GM18502 (cell line): ENCODE results near the gene MPC1.
"Not testable (repeated sequence)": the region's sequence is repeated elsewhere in the genome, so short reads cannot be mapped to it uniquely, and the experiment has no call there.

ENCODE experiments used
- ATAC-seq: cut with Tn5 transposase; IDR thresholded peaks from one replicate; pipeline ENCODE4 v1.9.1; 2021; ENCODE audit warnings: mild to moderate bottlenecking; ENCODE audit not compliant: unreplicated experiment, poor library complexity

The MPC1 gene

GRCh38 chr6:166351715-166352285 is 30.9 kb downstream of the MPC1 start:
- peak; percentile 99 for ATAC-seq

- no peak for ATAC-seq
These were observed 34.3 kb downstream of the MPC1 start for GRCh38 chr6:166348305-166348949.

GRCh38 chr6:166346965-166347364 is 35.8 kb downstream of the MPC1 start:
- ATAC-seq, result no peak

- ATAC-seq, result no peak
These were observed 36.3 kb downstream of the MPC1 start for GRCh38 chr6:166346449-166346848.

GRCh38 chr6:166345672-166346071 is 37.1 kb downstream of the MPC1 start:
- not testable (repeated sequence) for ATAC-seq

GRCh38 chr6:166344921-166345320 is 37.8 kb downstream of the MPC1 start:
- ATAC-seq, result not testable (repeated sequence)

GRCh38 chr6:166344240-166344639 is 38.5 kb downstream of the MPC1 start:
- no peak for ATAC-seq

- ATAC-seq, result peak; percentile 41
These were observed 39.6 kb downstream of the MPC1 start for GRCh38 chr6:166343150-166343487.

GRCh38 chr6:166342349-166343149 is 40.2 kb downstream of the MPC1 start, which contains the start of gene SFT2D1:
Gene SFT2D1 (minus strand): TSS chr6:166342545. CDS start chr6:166342481, 64 bp downstream.
- ATAC-seq, result peak; percentile 91

GRCh38 chr6:166341977-166342348 is 40.8 kb downstream of the MPC1 start:
- ATAC-seq, result no peak

- no peak for ATAC-seq
These were observed 41.3 kb downstream of the MPC1 start for GRCh38 chr6:166341464-166341863.

GRCh38 chr6:166338854-166339253 is 43.9 kb downstream of the MPC1 start:
- ATAC-seq, result no peak

GRCh38 chr6:166336847-166337246 is 45.9 kb downstream of the MPC1 start:
- ATAC-seq, result no peak

- ATAC-seq, result peak; percentile 53
These were observed 47.1 kb downstream of the MPC1 start for GRCh38 chr6:166335378-166336302.

GRCh38 chr6:166334878-166335277 is 47.9 kb downstream of the MPC1 start:
- no peak for ATAC-seq

- ATAC-seq, result peak; percentile 74
These were observed 49.4 kb downstream of the MPC1 start for GRCh38 chr6:166333172-166333995.

- ATAC-seq, result no peak
These were observed 51.0 kb downstream of the MPC1 start for GRCh38 chr6:166331503-166332415.

- no peak for ATAC-seq
These were observed 52.1 kb downstream of the MPC1 start for GRCh38 chr6:166330612-166331011.
